DMS53 treated with DMSO at 0.1 percent for 48 hours (cell line): ENCODE data around the gene SPACDR.

ENCODE experiments used
- DNase-seq: peaks from one replicate; lab custom pipeline; 2025; ENCODE audit not compliant: unreplicated experiment; lab: John Stamatoyannopoulos, UW

SPACDR gene

GRCh38 chr7:100437150-100438100 is 26.6 kb downstream of the SPACDR start:
- no peak for DNase-seq

GRCh38 chr7:100435401-100436304 is 28.4 kb downstream of the SPACDR start:
- peak; percentile 33 for DNase-seq

GRCh38 chr7:100434297-100435144 is 29.5 kb downstream of the SPACDR start:
- no peak for DNase-seq

GRCh38 chr7:100433592-100434296 is 30.3 kb downstream of the SPACDR start:
- no peak for DNase-seq

GRCh38 chr7:100433276-100433591 is 30.8 kb downstream of the SPACDR start:
- no peak for DNase-seq

GRCh38 chr7:100432621-100433275 is 31.3 kb downstream of the SPACDR start:
- DNase-seq: no peak

GRCh38 chr7:100432053-100432452 is 32.0 kb downstream of the SPACDR start:
- no peak for DNase-seq

GRCh38 chr7:100431286-100431735 is 32.7 kb downstream of the SPACDR start:
- DNase-seq: no peak

GRCh38 chr7:100430493-100431285 is 33.4 kb downstream of the SPACDR start:
- DNase-seq: no peak

- peak; percentile 97 for DNase-seq
These were observed 34.2 kb downstream of the SPACDR start, which contains the start of gene MEPCE for GRCh38 chr7:100429637-100430492. Gene MEPCE, plus strand, starts transcription at chr7:100429831. Its CDS starts 188 bp downstream, at chr7:100430019.

- DNase-seq: peak; percentile 99
These were observed 35.0 kb downstream of the SPACDR start for GRCh38 chr7:100428967-100429636.

GRCh38 chr7:100428199-100428966 is 35.7 kb downstream of the SPACDR start, which contains the start of gene ZCWPW1:
Gene ZCWPW1, minus strand, starts transcription at chr7:100428703. Its CDS starts 8,054 bp downstream, at chr7:100420649.
- DNase-seq: peak; percentile 98

GRCh38 chr7:100427762-100428198 is 36.3 kb downstream of the SPACDR start:
- no peak for DNase-seq

GRCh38 chr7:100426516-100426915 is 37.5 kb downstream of the SPACDR start:
- no peak for DNase-seq

GRCh38 chr7:100425347-100425746 is 38.7 kb downstream of the SPACDR start:
- no peak for DNase-seq

GRCh38 chr7:100423315-100423714 is 40.7 kb downstream of the SPACDR start:
- no peak for DNase-seq
